Peyer's patch (tissue), 4 donors: ENCODE results near the gene MTMR10.

Source experiments
- POLR2A ChIP-seq, 2 donors: fragments of 450-650 bp; IDR thresholded peaks; one replicate each; pipeline ENCODE4 v1.5.1; 2017; ENCODE audit warnings: antibody characterized with exemption in 2 of 2, mild to moderate bottlenecking in 2 of 2, moderate library complexity in 2 of 2
- TF ChIP-seq, protein P1 (sequence below), 6 experiments: fragments of 450-650 bp in 4 of 6; fragments of 200-600 bp in 2 of 6; sonication (generic) in 1 of 6; IDR thresholded peaks; one replicate each; pipeline ENCODE4 v1.5.1; 2017 to 2019; ENCODE audit warnings: antibody characterized with exemption in 6 of 6, mild to moderate bottlenecking in 3 of 6, moderate library complexity in 1 of 6

DNA sequence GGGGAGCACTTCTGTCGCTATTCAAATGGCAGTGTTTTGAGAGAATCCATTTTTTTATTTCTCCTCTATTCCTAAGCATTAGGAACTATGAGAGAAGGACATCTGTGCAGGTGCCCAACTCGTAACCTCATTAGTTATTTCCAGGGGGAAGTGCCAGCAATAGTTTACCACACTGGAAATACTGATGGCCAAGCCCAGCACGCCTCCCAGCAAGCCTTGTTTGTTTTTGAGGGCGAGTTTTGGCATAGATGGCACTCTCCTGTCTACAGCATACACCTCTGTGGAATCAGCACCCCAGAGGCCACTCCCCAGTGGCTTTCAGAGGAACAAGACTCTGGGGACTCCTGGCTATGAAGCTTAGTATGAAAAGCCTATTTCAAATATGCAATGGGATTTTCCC lies 51.1 kb downstream of the MTMR10 start:
- TF ChIP-seq, protein P1, sequence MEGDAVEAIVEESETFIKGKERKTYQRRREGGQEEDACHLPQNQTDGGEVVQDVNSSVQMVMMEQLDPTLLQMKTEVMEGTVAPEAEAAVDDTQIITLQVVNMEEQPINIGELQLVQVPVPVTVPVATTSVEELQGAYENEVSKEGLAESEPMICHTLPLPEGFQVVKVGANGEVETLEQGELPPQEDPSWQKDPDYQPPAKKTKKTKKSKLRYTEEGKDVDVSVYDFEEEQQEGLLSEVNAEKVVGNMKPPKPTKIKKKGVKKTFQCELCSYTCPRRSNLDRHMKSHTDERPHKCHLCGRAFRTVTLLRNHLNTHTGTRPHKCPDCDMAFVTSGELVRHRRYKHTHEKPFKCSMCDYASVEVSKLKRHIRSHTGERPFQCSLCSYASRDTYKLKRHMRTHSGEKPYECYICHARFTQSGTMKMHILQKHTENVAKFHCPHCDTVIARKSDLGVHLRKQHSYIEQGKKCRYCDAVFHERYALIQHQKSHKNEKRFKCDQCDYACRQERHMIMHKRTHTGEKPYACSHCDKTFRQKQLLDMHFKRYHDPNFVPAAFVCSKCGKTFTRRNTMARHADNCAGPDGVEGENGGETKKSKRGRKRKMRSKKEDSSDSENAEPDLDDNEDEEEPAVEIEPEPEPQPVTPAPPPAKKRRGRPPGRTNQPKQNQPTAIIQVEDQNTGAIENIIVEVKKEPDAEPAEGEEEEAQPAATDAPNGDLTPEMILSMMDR (IDR thresholded peaks at IDR 0.05): no peak
- TF ChIP-seq POLR2A (IDR thresholded peaks at IDR 0.05): no peak
